Osteocyte (in vitro differentiated cells): Measurements from ENCODE around the gene GIGYF1. TPM values are rescaled to one million over a fixed set of nuclear protein-coding genes. Genes with fewer than 3 reads are reported as not detected.
A peak's percentile ranks its signal among the peaks of the same experiment; 100 is the strongest.
"Not testable (repeated sequence)": the region's sequence is repeated elsewhere in the genome, so short reads cannot be mapped to it uniquely, and the experiment has no call there.

Experiments used
- DNase-seq: peaks from one replicate; pipeline ENCODE4 v3.0.0; 2021; ENCODE audit warnings: mixed read lengths; ENCODE audit not compliant: unreplicated experiment; ENCODE audit errors: extremely low spot score
- H3K27ac Mint-ChIP-seq: one replicate; pipeline ENCODE4 v1.8.0; 2021; ENCODE audit warnings: mild to moderate bottlenecking, mixed read lengths; ENCODE audit not compliant: unreplicated experiment
- H3K27me3 Mint-ChIP-seq: one replicate; pipeline ENCODE4 v1.8.0; 2021; ENCODE audit warnings: mixed read lengths; ENCODE audit not compliant: unreplicated experiment
- H3K36me3 Mint-ChIP-seq: one replicate; pipeline ENCODE4 v1.8.0; 2021; ENCODE audit warnings: mixed read lengths; ENCODE audit not compliant: unreplicated experiment
- H3K4me1 Mint-ChIP-seq: one replicate; pipeline ENCODE4 v1.8.0; 2021; ENCODE audit warnings: mixed read lengths; ENCODE audit not compliant: unreplicated experiment
- H3K4me3 Mint-ChIP-seq: one replicate; pipeline ENCODE4 v1.8.0; 2021; ENCODE audit warnings: mild to moderate bottlenecking, moderate library complexity, mixed read lengths; ENCODE audit not compliant: unreplicated experiment
- H3K9me3 Mint-ChIP-seq: one replicate; pipeline ENCODE4 v1.8.0; 2021; ENCODE audit warnings: mixed read lengths; ENCODE audit not compliant: unreplicated experiment
- CTCF ChIP-seq: fragments of 200-600 bp; sonication (generic); IDR thresholded peaks from 2 replicates; pipeline ENCODE4 v1.5.0; 2021; ENCODE audit warnings: antibody characterized with exemption, mild to moderate bottlenecking, moderate library complexity
- total RNA-seq: library from RNA; stranded (reverse); gene quantifications from 2 replicates; pipeline ENCODE4 v1.2.1, GENCODE V29; 2021

Gene GIGYF1
- total RNA-seq, 1 donor from 2014 or later, result 64.6 TPM

DNA sequence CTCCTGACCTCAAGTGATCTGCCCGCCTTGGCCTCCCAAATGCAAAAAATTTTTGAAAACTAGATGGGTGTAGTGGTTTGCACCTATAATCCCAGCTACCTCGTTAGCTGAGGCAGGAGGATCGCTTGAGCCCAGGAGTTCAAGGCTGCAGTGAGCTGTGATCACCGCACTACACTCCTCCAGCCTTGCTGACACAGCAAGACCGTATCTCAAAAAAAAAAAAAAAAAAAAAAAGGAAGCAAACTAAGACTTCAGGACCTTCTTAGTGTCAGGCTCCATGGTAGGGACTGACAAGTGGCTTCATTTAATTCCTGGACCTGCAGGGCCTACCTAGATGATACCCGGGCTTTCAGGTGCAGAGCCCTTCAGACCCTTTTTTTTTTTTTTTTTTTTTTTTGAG is 14.3 kb upstream of the GIGYF1 start:
- Mint-ChIP-seq H3K27me3 (no peaks in the 10 kb centered on the region), H3K36me3 (peaks cover 1% of the 10 kb centered on the region), H3K4me1 (peaks cover 16% of the 10 kb centered on the region), H3K27ac (no peak overlapping the region), H3K9me3 (no peaks in the 10 kb centered on the region), H3K4me3 (no peak overlapping the region)
- TF ChIP-seq CTCF, result no peak
- no peak for DNase-seq

- H3K27me3 Mint-ChIP-seq, result no peaks in the 10 kb centered on the region
- H3K36me3 Mint-ChIP-seq, result peaks cover 1% of the 10 kb centered on the region
- no peak for TF ChIP-seq CTCF
- no peak for DNase-seq
- H3K4me1 Mint-ChIP-seq, result peaks cover 16% of the 10 kb centered on the region
- H3K4me3 Mint-ChIP-seq, result peak overlapping the region; percentile 96
- H3K9me3 Mint-ChIP-seq, result no peaks in the 10 kb centered on the region
- H3K27ac Mint-ChIP-seq, result peak overlapping the region; percentile 83
These were observed 12.7 kb upstream of the GIGYF1 start for GRCh38 chr7:100706672-100707311.

GRCh38 chr7:100705753-100706671 is 12.0 kb upstream of the GIGYF1 start, which contains the start of gene POP7:
TSS of gene POP7 (plus strand) at chr7:100706121. CDS start at chr7:100706831, 710 bp downstream.
- no peak for TF ChIP-seq CTCF
- Mint-ChIP-seq H3K27ac (peak within 1 kb of the TSS; percentile 83), H3K9me3 (no peaks in the 10 kb centered on the region), H3K4me1 (peaks cover 16% of the 10 kb centered on the region), H3K27me3 (peaks cover 6% of the 10 kb centered on the region), H3K36me3 (peaks cover 1% of the 10 kb centered on the region), H3K4me3 (peak within 1 kb of the TSS; percentile 96)
- peak; percentile 100 for DNase-seq

- peak; percentile 99 for TF ChIP-seq CTCF
- H3K36me3 Mint-ChIP-seq, result peaks cover 1% of the 10 kb centered on the region
- H3K4me1 Mint-ChIP-seq, result peaks cover 16% of the 10 kb centered on the region
- peak overlapping the region; percentile 96 for H3K4me3 Mint-ChIP-seq
- H3K27me3 Mint-ChIP-seq, result peaks cover 6% of the 10 kb centered on the region
- peak overlapping the region; percentile 83 for H3K27ac Mint-ChIP-seq
- no peaks in the 10 kb centered on the region for H3K9me3 Mint-ChIP-seq
- DNase-seq, result peak; percentile 95
These were observed 11.3 kb upstream of the GIGYF1 start for GRCh38 chr7:100705320-100705752.

DNA sequence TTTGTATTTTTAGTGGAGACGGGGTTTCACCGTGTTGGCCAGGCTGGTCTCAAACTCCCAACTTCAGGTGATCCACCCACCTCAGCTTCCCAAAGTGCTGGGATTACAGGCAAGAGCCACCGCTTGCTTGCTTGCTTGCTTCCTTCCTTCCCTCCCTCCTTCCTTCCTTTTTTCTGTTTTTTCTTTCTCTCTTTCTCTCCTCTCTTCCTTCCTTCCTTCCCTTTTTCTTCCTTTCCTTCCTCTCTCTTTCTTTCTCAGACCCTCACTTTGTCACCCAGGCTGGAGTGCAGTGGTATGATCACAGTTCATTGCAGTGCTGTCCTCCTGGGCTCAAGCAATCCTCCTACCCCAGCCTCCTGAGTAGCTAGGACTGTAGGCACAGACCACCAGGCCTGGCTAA is 7.0 kb upstream of the GIGYF1 start:
- not testable (repeated sequence) for H3K36me3 Mint-ChIP-seq, H3K4me1 Mint-ChIP-seq, H3K27ac Mint-ChIP-seq, H3K9me3 Mint-ChIP-seq, DNase-seq, H3K4me3 Mint-ChIP-seq
- peaks cover 22% of the 10 kb centered on the region for H3K27me3 Mint-ChIP-seq
